ENCODE results near the gene PIN1. TPM values are rescaled to one million over a fixed set of nuclear protein-coding genes. Genes with fewer than 3 reads are reported as not detected.

PIN1 gene
- total and polyA plus RNA-seq, 12 donors, result 28.5 to 177 (median 114) TPM

DNA sequence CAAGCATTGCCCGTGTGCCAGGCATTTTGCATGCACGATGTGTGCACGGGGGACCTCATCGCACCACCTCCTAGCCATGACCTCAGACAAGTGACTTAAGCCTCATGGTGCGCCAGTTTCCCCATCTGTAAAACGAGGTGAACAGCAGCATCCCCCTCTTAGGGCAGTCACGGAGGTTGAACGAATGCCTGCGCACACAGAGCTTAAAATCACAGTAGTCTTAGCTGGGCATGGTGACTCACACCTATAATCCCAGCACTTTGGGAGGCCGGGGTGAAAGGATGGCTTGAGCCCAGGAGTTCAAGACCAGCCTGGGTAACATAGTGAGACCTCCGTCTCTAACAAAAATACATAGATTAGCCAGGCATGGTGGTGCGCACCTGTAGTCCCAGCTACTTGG lies 48.6 kb downstream of the PIN1 start:
- WGBS, 4 donors, result 73 to 80% (median 76%) methylated on average over 4 to 12 of the region's 12 CpGs
- intact Hi-C loops (cut with DNase I), result no loop called here
- H3K4me1 ChIP-seq (replicated peaks in 1 of 2), result no peaks in the 10 kb centered on the region
- H3K4me3 ChIP-seq, result no peak overlapping the region
- DNase-seq, result no peak
- no peak overlapping the region for H3K27ac ChIP-seq
- H3K36me3 ChIP-seq (replicated peaks in 1 of 2), result no peaks in the 10 kb centered on the region
- H3K27me3 ChIP-seq, result no peaks in the 10 kb centered on the region
- H3K9me3 ChIP-seq (replicated peaks in 1 of 3), result no peaks in the 10 kb centered on the region
- TF ChIP-seq, protein P1, sequence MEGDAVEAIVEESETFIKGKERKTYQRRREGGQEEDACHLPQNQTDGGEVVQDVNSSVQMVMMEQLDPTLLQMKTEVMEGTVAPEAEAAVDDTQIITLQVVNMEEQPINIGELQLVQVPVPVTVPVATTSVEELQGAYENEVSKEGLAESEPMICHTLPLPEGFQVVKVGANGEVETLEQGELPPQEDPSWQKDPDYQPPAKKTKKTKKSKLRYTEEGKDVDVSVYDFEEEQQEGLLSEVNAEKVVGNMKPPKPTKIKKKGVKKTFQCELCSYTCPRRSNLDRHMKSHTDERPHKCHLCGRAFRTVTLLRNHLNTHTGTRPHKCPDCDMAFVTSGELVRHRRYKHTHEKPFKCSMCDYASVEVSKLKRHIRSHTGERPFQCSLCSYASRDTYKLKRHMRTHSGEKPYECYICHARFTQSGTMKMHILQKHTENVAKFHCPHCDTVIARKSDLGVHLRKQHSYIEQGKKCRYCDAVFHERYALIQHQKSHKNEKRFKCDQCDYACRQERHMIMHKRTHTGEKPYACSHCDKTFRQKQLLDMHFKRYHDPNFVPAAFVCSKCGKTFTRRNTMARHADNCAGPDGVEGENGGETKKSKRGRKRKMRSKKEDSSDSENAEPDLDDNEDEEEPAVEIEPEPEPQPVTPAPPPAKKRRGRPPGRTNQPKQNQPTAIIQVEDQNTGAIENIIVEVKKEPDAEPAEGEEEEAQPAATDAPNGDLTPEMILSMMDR (IDR thresholded peaks at IDR 0.05), result no peak
- no peak for TF ChIP-seq POLR2A (IDR thresholded peaks at IDR 0.05)

DNA sequence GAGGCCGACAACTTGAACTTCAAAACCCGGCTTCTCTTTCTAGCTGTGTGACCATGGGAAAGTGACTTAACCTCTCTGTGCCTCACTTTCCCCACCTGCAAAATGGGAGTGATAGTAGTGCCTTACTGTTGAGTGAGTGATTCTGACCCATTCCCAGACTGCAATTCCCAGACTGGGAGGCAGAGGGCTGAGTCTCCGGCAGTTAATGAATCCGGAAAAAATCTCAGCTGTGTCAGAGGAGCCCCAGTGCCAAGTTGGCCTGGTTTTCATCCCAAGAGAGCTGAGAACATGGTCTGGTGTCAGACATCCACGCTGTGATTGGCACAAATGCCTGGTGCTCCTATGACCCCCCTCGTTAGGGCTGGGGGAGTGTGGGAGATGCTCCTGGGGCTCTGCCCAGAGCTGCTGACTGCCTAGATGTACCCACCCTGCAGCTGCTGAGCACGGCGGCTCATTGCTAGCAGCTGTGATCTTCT lies 50.0 kb downstream of the PIN1 start:
- Histone ChIP-seq H3K27me3 (no peaks in the 10 kb centered on the region), H3K4me1 (replicated peaks in 1 of 2) (no peaks in the 10 kb centered on the region), H3K9me3 (replicated peaks in 1 of 3) (no peaks in the 10 kb centered on the region), H3K27ac (no peak overlapping the region), H3K4me3 (no peak overlapping the region), H3K36me3 (replicated peaks in 1 of 2) (no peaks in the 10 kb centered on the region)
- TF ChIP-seq, protein P1 (IDR thresholded peaks at IDR 0.05), result peak in 4 of 6 experiments; percentile 11 to 32 (median 25)
- no peak for TF ChIP-seq POLR2A (IDR thresholded peaks at IDR 0.05)
- DNase-seq, result peak in 3 of 7 donors; percentile 6 to 51 (median 43)
- intact Hi-C loops (cut with DNase I), result no loop called here
- 45 to 66% (median 60%) methylated on average over 4 to 8 of the region's 8 CpGs for WGBS, 4 donors

DNA sequence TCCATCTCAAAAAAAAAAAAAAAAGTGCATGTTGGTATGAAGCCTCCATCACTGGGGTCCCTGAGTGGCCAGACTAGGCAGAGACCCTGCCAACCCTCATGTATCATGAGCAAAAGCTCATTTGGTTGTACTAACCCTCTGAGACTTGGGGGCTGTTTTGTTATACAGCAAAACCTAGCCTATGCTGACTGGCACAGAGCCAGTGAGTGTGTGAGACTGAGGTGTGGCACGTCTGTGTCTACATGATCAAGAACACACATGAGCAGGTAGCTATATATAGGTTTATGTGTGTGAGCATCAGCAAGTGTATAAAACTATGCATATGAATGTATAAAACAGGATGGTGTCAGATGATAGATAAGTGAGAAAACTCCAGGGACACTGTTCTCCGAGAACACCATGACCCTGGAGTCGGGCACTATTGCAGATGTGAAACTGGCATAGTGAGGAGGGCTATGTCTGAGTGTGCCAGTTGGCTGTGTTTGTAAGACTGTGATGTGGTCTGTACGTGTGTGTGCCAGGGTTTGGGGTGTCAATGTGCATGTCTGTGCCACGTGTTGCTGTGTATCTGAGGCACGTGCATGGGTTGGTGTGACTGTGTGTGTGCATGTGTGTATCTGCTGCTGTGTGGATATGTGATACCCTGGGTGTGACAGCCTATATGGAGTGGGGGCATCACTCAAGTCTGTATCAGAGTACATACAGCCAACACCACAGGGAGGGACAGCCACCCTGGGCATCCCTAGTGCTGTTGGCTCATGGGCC lies 56.7 kb downstream of the PIN1 start:
- Histone ChIP-seq H3K9me3 (replicated peaks in 1 of 3) (no peaks in the 10 kb centered on the region), H3K4me3 (no peak overlapping the region), H3K27ac (no peak overlapping the region), H3K4me1 (replicated peaks in 1 of 2) (no peaks in the 10 kb centered on the region), H3K27me3 (no peaks in the 10 kb centered on the region), H3K36me3 (replicated peaks in 1 of 2) (no peaks in the 10 kb centered on the region)
- intact Hi-C loops (cut with DNase I), result no loop called here
- 60 to 63% (median 61%) methylated on average over 6 of the region's 6 CpGs for WGBS, 4 donors
- TF ChIP-seq, protein P1 (IDR thresholded peaks at IDR 0.05), result no peak
- TF ChIP-seq POLR2A (IDR thresholded peaks at IDR 0.05), result no peak
- DNase-seq, result no peak

Small RNA genes lying within 50 kb of the gene (small RNA-seq; reads per million reads assigned to genes)
- 0 reads per million in 2 donors for gene RF00156

Other genes with a start within 250 kb of the PIN1 start
- 10 to 100 TPM; 17.8 to 57.9 (median 34.6) TPM for gene ZNF561, start 214.1 kb upstream of the PIN1 start, total RNA-seq
- 10 to 100 TPM; 20.1 to 28.9 (median 25.4) TPM for gene ZNF561, start 214.1 kb upstream of the PIN1 start, polyA plus RNA-seq
- gene ZNF562, start 160.2 kb upstream of the PIN1 start, total RNA-seq, result 10 to 100 TPM; 17.5 to 35.1 (median 27.4) TPM
- 10 to 100 TPM in 1 of 3 donors, 1 to 10 TPM in 2; 3.4 to 16.7 (median 7.3) TPM for gene ZNF562, start 160.2 kb upstream of the PIN1 start, polyA plus RNA-seq
- 10 to 100 TPM in 4 of 9 donors, 1 to 10 TPM in 5; 7.1 to 20.3 (median 9.8) TPM for gene ZNF846, start 66.6 kb upstream of the PIN1 start, total RNA-seq
- 10 to 100 TPM in 1 of 3 donors, 1 to 10 TPM in 2; 5.2 to 24.8 (median 7.9) TPM for gene ZNF846, start 66.6 kb upstream of the PIN1 start, polyA plus RNA-seq
- gene FBXL12, start 16.2 kb upstream of the PIN1 start, total RNA-seq, result 10 to 100 TPM; 12.4 to 23.7 (median 20.1) TPM
- 10 to 100 TPM in 2 of 3 donors, 1 to 10 TPM in 1; 6.6 to 31.7 (median 30.6) TPM for gene FBXL12, start 16.2 kb upstream of the PIN1 start, polyA plus RNA-seq
- 100 to 1,000 TPM; 410 to 722 (median 492) TPM for gene UBL5, start 7.4 kb upstream of the PIN1 start, total RNA-seq
- 1,000 to 10,000 TPM in 2 of 3 donors, 100 to 1,000 TPM in 1; 352 to 2,424 (median 1,146) TPM for gene UBL5, start 7.4 kb upstream of the PIN1 start, polyA plus RNA-seq
- gene OLFM2, start 101.2 kb downstream of the PIN1 start, total RNA-seq, result 10 to 100 TPM in 8 of 9 donors, 1 to 10 TPM in 1; 2.2 to 76.2 (median 51.5) TPM
- 10 to 100 TPM; 35.1 to 57.4 (median 51.4) TPM for gene OLFM2, start 101.2 kb downstream of the PIN1 start, polyA plus RNA-seq
- 10 to 100 TPM in 1 of 9 donors, 1 to 10 TPM in 7, under 1 TPM in 1; 0.61 to 12.4 (median 6.7) TPM for gene COL5A3, start 175.2 kb downstream of the PIN1 start, total RNA-seq
- 10 to 100 TPM in 2 of 3 donors, 1 to 10 TPM in 1; 1.5 to 26.2 (median 18.2) TPM for gene COL5A3, start 175.2 kb downstream of the PIN1 start, polyA plus RNA-seq
- gene RDH8, start 178.2 kb downstream of the PIN1 start, total RNA-seq, result not detected
- gene RDH8, start 178.2 kb downstream of the PIN1 start, polyA plus RNA-seq, result not detected